Activated T-cell treated with anti-CD3 and anti-CD28 coated beads, Interleukin-2, amount 50 U/mL, for 4 hours (primary cell): ENCODE measurements around the gene SAA4. TPM values are rescaled to one million over a fixed set of nuclear protein-coding genes. Genes with fewer than 3 reads are reported as not detected.
"Not testable (repeated sequence)": the region's sequence is repeated elsewhere in the genome, so short reads cannot be mapped to it uniquely, and the experiment has no call there.

Experiments
- ATAC-seq, 2 donors: fragments of 200-7000 bp; cut with Tn5 transposase; one replicate each; pipeline ENCODE4 v1.10.0; 2021
- DNase-seq: peaks from one replicate; pipeline ENCODE4 v3.0.0-alpha.2; 2020
- H3K27me3 Mint-ChIP-seq: one replicate; pipeline ENCODE4 v1.8.0; 2021; ENCODE audit warnings: low read depth, mixed read lengths
- H3K36me3 Mint-ChIP-seq: one replicate; pipeline ENCODE4 v1.8.0; 2022; ENCODE audit warnings: mixed read lengths; ENCODE audit not compliant: insufficient read depth
- H3K4me1 Mint-ChIP-seq: one replicate; pipeline ENCODE4 v1.8.0; 2021; ENCODE audit warnings: low read depth, mixed read lengths
- H3K4me3 Mint-ChIP-seq: one replicate; pipeline ENCODE4 v1.8.0; 2021; ENCODE audit warnings: mild to moderate bottlenecking, moderate library complexity, mixed read lengths
- H3K9me3 Mint-ChIP-seq: one replicate; pipeline ENCODE4 v1.8.0; 2021; ENCODE audit warnings: mixed read lengths
- total RNA-seq, 3 donors: library from RNA; stranded (reverse); gene quantifications; one replicate each; pipeline ENCODE4 v1.2.1, GENCODE V29; 2021

Gene SAA4
- total RNA-seq, 3 donors from 2014 or later, result not detected

DNA sequence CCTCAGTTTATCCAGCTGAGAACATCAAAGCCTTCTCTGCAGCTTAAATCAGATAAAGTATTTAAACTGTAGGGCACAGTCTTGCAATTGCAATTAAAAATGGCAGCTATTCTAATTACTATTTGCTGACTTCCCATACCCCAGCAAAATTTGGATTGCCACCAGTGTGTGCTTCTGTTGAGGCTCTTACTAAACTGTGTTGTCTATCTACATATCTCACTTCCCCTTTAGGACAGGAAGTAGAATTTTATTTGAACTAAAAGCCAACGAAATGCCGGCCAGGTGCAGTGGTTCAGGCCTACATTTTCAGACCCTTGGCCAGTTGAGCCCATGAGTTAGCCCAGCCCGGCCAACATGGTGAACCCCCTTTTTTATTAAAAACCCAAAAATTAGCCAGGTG, 7.1 kb downstream of the SAA4 start:
- Mint-ChIP-seq H3K27me3 (no peaks in the 10 kb centered on the region), H3K9me3 (no peaks in the 10 kb centered on the region), H3K4me1 (no peaks in the 10 kb centered on the region), H3K4me3 (no peak overlapping the region), H3K36me3 (no peaks in the 10 kb centered on the region)
- ATAC-seq, result no peak
- DNase-seq, result no peak

DNA sequence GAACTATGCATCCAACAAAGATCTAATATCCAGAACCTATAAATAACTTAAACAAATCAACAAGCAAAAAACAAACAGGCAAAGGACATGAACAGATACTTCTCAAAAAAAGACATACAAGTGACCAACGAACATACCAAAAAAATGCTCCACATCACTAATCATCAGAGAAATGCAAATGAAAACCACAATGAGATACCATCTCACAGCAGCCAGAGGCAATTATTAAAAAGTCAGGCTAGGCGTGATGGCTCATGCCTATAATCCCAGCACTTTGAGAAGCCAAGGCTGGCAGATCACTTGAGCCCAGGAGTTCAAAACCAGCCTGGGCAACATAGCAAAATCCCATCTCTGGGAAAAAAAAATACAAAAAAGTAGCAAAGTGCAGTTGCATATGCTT, 10.7 kb downstream of the SAA4 start:
- Mint-ChIP-seq H3K4me1 (no peaks in the 10 kb centered on the region), H3K27me3 (peaks cover 2% of the 10 kb centered on the region)

DNA sequence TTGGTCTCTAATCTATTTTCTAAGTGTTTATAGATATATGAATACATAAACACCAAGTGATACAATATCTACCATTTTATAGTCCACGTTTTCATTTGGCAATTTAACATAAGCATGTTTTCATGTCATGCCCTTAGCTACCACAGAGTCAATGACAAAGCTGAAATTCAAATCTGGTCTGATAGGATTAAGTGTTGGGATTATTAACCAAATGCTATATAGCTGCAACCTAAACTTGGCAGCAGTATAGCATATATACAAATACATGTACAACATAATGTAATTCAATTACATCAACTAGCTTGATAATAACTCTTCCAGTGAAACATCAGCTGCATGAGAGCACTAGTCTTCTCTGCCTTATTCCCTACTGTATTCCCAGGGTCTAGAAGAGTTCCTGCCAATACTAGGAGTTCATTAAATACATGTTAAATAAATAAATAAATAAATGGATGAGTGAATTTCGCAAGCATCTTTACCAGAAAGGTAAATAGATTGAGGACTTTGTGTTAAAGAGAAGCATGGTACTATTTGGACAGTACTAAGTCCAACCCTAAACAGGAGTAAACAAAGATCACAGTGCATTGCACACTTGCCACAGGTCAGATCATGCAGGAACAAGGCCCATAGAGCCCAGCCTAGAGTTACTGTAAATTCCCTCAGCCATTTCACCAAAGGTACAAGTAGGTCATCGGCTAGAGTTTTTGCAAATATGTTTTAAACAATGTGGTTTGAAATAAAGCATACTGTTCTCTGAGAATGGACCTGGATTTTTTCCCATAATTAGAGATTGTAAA, 12.8 kb downstream of the SAA4 start:
- peaks cover 2% of the 10 kb centered on the region for H3K27me3 Mint-ChIP-seq
- ATAC-seq (no peak), DNase-seq (no peak)
- no peaks in the 10 kb centered on the region for H3K4me1 Mint-ChIP-seq
- no peaks in the 10 kb centered on the region for H3K9me3 Mint-ChIP-seq
- no peak overlapping the region for H3K4me3 Mint-ChIP-seq
- no peaks in the 10 kb centered on the region for H3K36me3 Mint-ChIP-seq

More for the DNA sequence above, 10.7 kb downstream of the SAA4 start:
- no peak overlapping the region for H3K4me3 Mint-ChIP-seq
- no peaks in the 10 kb centered on the region for H3K36me3 Mint-ChIP-seq
- no peak for DNase-seq
- H3K9me3 Mint-ChIP-seq, result no peaks in the 10 kb centered on the region
- ATAC-seq, result no peak

DNA sequence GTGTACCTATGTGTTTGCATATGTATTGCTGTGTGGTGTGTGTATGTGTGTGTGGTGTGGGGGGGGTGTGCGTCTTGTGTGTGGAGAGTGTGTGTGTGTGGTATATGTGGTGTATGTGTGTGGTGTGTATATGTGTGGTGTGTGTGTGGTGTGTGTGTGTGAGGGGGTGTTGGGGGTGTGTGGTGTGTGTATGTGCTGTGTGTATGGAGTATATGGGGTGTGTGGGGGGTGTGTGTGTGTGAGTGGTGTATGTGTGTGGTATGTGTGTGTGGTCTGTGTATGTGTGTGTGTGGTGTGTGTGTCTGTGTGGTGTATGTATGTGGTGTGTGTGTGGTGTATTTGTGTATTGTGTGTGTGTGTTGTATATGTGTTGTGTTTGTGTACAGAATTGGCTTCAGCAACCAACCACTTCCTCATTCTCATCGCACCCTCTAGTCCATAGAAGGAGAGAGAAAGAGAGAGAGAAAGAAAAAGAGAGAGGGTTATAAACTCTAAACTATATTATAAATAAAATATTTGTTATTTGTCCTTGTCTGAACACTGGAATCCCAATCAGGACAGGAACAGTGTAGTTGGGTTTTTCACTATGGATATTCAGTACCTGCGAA, 13.7 kb downstream of the SAA4 start:
- no peaks in the 10 kb centered on the region for H3K9me3 Mint-ChIP-seq
- H3K27me3 Mint-ChIP-seq, result peaks cover 2% of the 10 kb centered on the region
- H3K4me3 Mint-ChIP-seq, result no peak overlapping the region
- no peaks in the 10 kb centered on the region for H3K4me1 Mint-ChIP-seq
- ATAC-seq (no peak), DNase-seq (no peak)
- no peaks in the 10 kb centered on the region for H3K36me3 Mint-ChIP-seq

DNA sequence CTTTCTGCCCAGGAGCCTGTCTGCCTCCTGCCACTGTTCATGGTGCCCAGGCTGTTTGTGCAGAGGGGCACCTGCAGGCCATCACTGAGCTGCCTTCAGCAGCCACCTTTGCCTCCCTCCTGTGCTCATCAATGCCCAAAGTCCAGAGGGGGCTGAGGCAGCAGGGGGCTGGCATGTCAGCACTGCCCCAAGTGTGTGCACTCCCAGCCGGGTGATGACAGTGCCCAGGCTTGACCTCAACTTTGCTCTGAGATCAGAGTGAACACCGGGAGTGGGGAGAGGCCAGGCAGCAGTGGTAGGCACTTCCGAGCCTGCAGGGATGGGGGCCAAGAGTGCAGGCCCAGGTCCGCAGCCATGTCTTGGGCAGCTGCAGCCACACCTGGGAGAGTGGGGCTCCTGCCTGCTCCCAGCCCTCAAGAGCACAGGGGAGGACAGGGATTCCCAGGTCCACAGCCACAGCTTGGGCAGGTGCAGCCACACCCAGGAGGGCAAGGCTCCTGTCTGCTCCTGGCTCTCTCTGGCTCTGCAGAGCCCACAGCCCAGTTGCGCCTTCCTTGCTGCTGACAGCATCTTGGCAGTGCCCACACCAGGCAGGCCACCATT, 15.2 kb downstream of the SAA4 start:
- Mint-ChIP-seq H3K4me1 (no peaks in the 10 kb centered on the region), H3K9me3 (no peaks in the 10 kb centered on the region), H3K36me3 (no peaks in the 10 kb centered on the region), H3K4me3 (no peak overlapping the region), H3K27me3 (peaks cover 2% of the 10 kb centered on the region)
- DNase-seq, result no peak
- ATAC-seq, result no peak

DNA sequence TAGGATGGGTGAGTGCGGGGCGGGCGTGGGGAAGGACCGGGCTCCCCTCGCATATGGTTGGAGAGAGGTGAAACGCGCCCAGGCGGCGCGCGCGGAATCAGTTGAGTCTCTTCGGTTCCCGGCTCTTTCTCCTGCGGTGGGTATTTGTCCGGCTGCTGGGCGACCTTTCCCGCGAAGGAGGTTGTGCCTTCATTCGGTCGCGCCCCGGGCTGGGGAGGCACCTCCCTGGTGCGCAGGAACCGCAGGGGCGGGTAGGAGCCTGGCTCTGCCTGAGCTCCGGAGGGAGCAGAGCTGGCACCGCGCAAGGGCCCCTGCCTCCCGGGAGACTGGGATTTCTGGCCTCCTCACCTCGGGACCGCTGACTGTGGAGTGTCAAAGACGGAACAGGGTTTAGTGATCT, 27.5 kb downstream of the SAA4 start:
- H3K4me3 Mint-ChIP-seq, result no peak overlapping the region
- ATAC-seq (no peak), DNase-seq (no peak)
- H3K9me3 Mint-ChIP-seq, result no peaks in the 10 kb centered on the region
- H3K36me3 Mint-ChIP-seq, result no peaks in the 10 kb centered on the region
- H3K27me3 Mint-ChIP-seq, result peaks cover 41% of the 10 kb centered on the region
- H3K4me1 Mint-ChIP-seq, result no peaks in the 10 kb centered on the region

DNA sequence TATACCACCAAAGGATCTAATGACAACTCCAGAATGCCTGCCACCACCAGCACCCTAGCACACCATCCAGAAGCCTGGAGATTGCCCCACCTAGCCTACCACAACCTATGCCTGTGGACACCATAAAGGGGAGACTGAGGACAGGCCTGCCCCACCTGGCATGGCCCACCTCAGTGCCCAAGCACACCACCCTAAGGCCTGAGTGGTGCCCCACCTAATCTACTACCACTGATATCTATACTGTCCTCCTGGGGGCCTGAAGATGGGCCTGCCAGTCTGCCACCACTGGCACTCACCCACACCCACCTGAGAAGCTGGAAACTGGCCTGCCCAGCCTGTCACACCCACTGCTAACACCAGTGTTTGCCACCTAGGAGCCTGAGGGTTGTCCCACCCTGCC, 31.8 kb downstream of the SAA4 start:
- H3K4me3 Mint-ChIP-seq, result no peak overlapping the region
- no peak for DNase-seq
- no peaks in the 10 kb centered on the region for H3K4me1 Mint-ChIP-seq
- ATAC-seq, result no peak
- peaks cover 45% of the 10 kb centered on the region for H3K27me3 Mint-ChIP-seq
- H3K36me3 Mint-ChIP-seq, result no peaks in the 10 kb centered on the region
- no peaks in the 10 kb centered on the region for H3K9me3 Mint-ChIP-seq

DNA sequence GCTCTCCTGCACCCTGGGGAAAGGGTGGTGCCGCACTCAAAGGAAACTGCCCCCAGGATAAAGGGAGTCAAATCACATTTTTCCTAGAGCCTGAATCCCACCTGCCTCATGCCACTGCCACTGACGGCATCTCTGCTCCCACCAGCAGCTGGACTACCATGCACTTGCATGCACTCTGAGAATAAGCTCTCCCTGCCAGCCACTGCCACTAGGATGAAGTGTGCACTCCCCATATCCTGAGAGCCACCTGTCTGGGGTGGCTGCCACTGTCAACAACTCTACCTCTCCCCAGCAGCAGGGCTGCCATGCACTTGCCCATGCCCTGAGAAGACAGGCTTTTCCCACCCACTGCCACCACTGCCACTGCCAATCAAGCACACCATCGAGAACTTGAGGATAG, 32.4 kb downstream of the SAA4 start:
- ATAC-seq, result no peak
- no peak for DNase-seq
- Mint-ChIP-seq H3K4me3 (no peak overlapping the region), H3K27me3 (peaks cover 43% of the 10 kb centered on the region), H3K4me1 (no peaks in the 10 kb centered on the region), H3K9me3 (no peaks in the 10 kb centered on the region), H3K36me3 (no peaks in the 10 kb centered on the region)

DNA sequence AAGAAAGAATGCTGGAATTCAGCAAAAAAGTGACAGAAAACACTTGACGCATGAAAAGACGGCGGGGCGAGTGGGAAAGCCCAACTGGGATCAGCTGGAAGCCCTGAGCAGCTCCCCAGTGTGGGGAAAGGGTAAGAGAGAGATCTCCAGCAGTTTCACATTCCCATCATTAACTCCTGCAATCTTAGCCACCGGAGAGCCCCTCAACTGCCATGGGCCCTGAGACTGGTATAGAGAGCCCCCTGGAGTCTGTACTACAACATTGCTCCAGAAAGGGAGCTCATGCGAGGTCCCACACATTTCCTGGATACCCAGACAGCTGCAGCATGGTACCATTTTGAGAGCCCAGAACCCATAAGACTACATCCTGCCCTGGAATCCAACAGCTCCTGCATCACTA, 32.9 kb downstream of the SAA4 start:
- ATAC-seq, result no peak
- no peak for DNase-seq

DNA sequence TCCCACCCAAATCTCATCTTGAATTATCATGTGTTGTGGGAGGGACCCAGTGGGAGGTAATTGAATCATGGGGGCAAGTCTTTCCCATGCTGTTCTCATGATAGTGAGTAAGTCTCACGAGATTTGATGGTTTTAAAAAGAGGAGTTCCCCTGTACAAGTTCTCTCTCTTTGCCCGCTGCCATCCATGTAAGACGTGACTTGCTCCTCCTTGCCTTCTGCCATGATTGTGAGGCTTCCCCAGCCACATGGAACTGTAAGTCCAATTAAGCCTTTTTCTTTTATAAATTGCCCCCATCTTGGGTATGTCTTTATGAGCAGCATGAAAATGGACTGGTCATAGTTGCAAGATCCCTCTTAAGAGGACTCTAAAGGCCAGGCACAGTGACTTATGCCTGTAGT, 38.9 kb downstream of the SAA4 start:
- H3K27me3 Mint-ChIP-seq, result peaks cover 20% of the 10 kb centered on the region
- H3K4me3 Mint-ChIP-seq, DNase-seq, H3K36me3 Mint-ChIP-seq, H3K4me1 Mint-ChIP-seq, ATAC-seq, H3K9me3 Mint-ChIP-seq: not testable (repeated sequence)

More for the DNA sequence above, 32.9 kb downstream of the SAA4 start:
- Mint-ChIP-seq H3K4me3 (no peak overlapping the region), H3K27me3 (peaks cover 43% of the 10 kb centered on the region), H3K36me3 (no peaks in the 10 kb centered on the region), H3K4me1 (no peaks in the 10 kb centered on the region), H3K9me3 (no peaks in the 10 kb centered on the region)

DNA sequence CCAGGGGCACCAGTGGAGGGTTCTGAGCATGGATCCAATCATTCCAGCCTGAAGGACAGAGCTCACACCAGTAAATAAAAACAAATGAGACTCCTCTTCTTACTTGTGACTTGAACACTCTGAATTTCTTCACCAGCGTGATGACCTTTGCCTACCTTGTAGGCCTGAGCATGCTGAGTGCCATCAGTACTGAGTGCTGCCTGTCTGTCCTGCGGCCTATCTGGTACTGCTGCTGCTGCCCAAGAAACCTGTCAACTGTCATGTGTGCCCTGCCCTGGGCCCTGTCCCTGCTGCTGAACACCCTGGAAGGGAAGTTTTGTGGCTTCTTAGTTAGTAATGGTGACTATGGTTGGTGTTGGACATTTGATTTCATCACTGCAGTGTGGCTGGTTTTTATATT, 40.1 kb downstream of the SAA4 start:
- no peak for ATAC-seq
- no peak overlapping the region for H3K4me3 Mint-ChIP-seq
- no peaks in the 10 kb centered on the region for H3K4me1 Mint-ChIP-seq

DNA sequence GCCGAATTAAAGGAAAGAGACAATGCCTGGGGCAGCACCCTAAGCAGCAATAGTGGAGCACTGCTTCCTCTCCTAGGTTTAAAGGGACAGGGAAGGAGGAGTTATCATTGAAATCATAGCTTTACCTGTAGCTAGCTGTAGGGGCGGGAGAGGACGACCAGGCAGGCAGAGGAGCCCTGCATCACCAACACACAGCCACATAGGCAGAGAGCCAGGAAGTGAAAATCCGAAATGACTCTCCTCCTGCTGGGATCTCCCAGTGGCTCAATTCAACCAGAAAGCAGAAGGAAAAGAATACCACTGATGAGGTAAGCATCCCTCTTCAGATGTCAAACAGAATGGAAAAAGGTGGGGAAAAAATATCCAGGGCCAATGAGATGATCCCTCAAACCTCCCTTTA, 43.6 kb downstream of the SAA4 start:
- Mint-ChIP-seq H3K36me3 (no peaks in the 10 kb centered on the region), H3K27me3 (peaks cover 22% of the 10 kb centered on the region), H3K9me3 (no peaks in the 10 kb centered on the region), H3K4me3 (no peak overlapping the region), H3K4me1 (no peaks in the 10 kb centered on the region)
- ATAC-seq (no peak), DNase-seq (no peak)

More for the DNA sequence above, 40.1 kb downstream of the SAA4 start:
- peaks cover 19% of the 10 kb centered on the region for H3K27me3 Mint-ChIP-seq
- H3K9me3 Mint-ChIP-seq, result no peaks in the 10 kb centered on the region
- no peaks in the 10 kb centered on the region for H3K36me3 Mint-ChIP-seq
- DNase-seq, result no peak

DNA sequence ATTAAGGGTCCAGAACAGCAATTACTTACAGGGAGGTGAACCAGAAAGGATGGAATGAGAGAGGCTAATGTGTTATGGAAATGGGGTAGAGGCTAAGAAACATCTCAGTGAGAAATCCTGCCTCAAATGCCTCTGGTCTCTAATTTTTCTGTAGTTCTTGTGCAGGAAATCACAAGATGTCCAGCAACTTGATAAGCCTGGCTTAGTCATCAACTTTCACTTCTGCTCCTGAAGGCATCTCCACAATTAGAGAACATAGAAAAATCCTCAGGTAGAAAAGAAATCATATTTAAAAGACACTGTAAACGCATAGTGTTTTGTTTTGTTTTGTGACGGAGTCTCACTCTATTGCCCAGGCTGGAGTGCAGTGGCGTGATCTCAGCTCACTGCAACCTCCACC, 45.2 kb downstream of the SAA4 start:
- Mint-ChIP-seq H3K9me3 (no peaks in the 10 kb centered on the region), H3K4me3 (no peak overlapping the region), H3K36me3 (no peaks in the 10 kb centered on the region), H3K27me3 (peaks cover 28% of the 10 kb centered on the region), H3K4me1 (no peaks in the 10 kb centered on the region)
- no peak for ATAC-seq
- no peak for DNase-seq

DNA sequence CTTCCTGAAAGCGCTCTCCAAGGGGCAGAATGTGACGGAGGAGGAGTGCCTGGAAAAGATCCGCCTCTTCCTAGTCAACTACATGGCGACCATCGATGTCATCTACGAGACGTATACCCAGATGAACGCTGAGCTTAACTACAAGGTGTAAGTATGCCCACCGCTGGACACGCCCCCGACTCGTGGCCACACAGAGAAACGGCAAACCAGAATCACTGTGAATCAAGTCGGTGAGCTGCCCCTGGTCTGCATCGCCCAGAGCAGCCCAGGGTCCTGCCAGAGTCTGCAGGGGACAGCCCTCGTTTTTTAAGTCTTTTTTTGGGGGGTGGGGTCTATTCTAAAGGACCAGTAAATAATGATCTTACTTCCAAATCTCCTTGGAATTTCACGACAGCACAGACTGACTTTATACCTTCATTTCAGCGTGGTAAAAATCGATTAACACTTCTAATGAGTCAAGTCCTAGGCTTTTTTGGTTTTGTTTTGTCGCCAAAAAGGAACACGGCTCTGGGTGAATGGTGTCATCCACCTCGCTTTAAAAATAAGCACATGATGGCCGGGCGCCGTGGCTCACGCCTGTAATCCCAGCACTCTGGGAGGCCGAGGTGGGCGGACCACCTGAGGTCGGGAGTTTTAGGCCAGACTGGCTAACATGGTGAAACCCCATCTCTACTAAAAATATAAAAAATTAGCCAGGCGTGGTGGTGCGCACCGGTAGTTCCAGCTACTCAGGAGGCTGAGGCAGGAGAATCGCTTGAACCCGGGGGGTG, 46.9 kb downstream of the SAA4 start:
- DNase-seq, ATAC-seq, H3K4me3 Mint-ChIP-seq, H3K36me3 Mint-ChIP-seq, H3K9me3 Mint-ChIP-seq, H3K4me1 Mint-ChIP-seq: not testable (repeated sequence)
- peaks cover 37% of the 10 kb centered on the region for H3K27me3 Mint-ChIP-seq
